GM23248 (cell line): Measurements from ENCODE around the gene ALOX5. TPM values are rescaled to one million over a fixed set of nuclear protein-coding genes. Genes with fewer than 3 reads are reported as not detected.

Experiments
- DNase-seq: peaks from one replicate; pipeline ENCODE4 v3.0.0-alpha.2; 2015
- H2AFZ ChIP-seq: fragments of 200-600 bp; sonication (generic); 2 replicates; pipeline ENCODE4 v1.6.1; 2016; ENCODE audit warnings: antibody characterized with exemption
- H3F3A ChIP-seq: fragments of 200-600 bp; sonication (generic); 2 replicates; pipeline ENCODE4 v1.6.1; 2016; ENCODE audit warnings: mild to moderate bottlenecking, antibody characterized with exemption, mixed run types; ENCODE audit not compliant: insufficient read depth
- H3K27ac ChIP-seq: fragments of 200-600 bp; sonication (generic); 2 replicates; pipeline ENCODE4 v1.5.1; 2016; ENCODE audit warnings: mild to moderate bottlenecking
- H3K27me3 ChIP-seq: fragments of 200-600 bp; sonication (generic); replicated peaks from 2 replicates; pipeline ENCODE4 v1.6.1; 2016; ENCODE audit warnings: mild to moderate bottlenecking; ENCODE audit not compliant: insufficient read depth
- H3K36me3 ChIP-seq: fragments of 200-600 bp; sonication (generic); 2 replicates; pipeline ENCODE4 v1.6.1; 2016; ENCODE audit warnings: low read depth, mild to moderate bottlenecking
- H3K4me1 ChIP-seq: fragments of 200-600 bp; sonication (generic); 2 replicates; pipeline ENCODE4 v1.6.1; 2016; ENCODE audit warnings: mild to moderate bottlenecking; ENCODE audit not compliant: insufficient read depth
- H3K4me2 ChIP-seq: fragments of 200-600 bp; sonication (generic); one replicate; pipeline ENCODE4 v1.6.1; 2016; ENCODE audit warnings: mild to moderate bottlenecking; ENCODE audit not compliant: unreplicated experiment
- H3K4me3 ChIP-seq: fragments of 200-600 bp; sonication (generic); 2 replicates; pipeline ENCODE4 v1.5.1; 2016; ENCODE audit warnings: mild to moderate bottlenecking
- H3K79me2 ChIP-seq: fragments of 200-600 bp; sonication (generic); 2 replicates; pipeline ENCODE4 v1.6.1; 2016; ENCODE audit warnings: mild to moderate bottlenecking; ENCODE audit not compliant: insufficient read depth
- H3K9ac ChIP-seq: fragments of 200-600 bp; sonication (generic); 2 replicates; pipeline ENCODE4 v1.6.1; 2016; ENCODE audit warnings: mild to moderate bottlenecking
- H3K9me2 ChIP-seq: fragments of 200-600 bp; sonication (generic); 2 replicates; pipeline ENCODE4 v1.6.1; 2016; ENCODE audit warnings: mixed run types, mild to moderate bottlenecking, moderate library complexity; ENCODE audit not compliant: insufficient read depth
- H3K9me3 ChIP-seq: fragments of 200-600 bp; sonication (generic); one replicate; pipeline ENCODE4 v1.6.1; 2017; ENCODE audit warnings: low read depth
- H4K20me1 ChIP-seq: fragments of 200-600 bp; sonication (generic); 2 replicates; pipeline ENCODE4 v1.6.0; 2016; ENCODE audit not compliant: insufficient read depth
- EZH2 ChIP-seq: fragments of 200-600 bp; sonication (generic); IDR thresholded peaks from 2 replicates; pipeline ENCODE4 v1.6.1; 2018; ENCODE audit warnings: antibody characterized with exemption, mild to moderate bottlenecking; ENCODE audit not compliant: insufficient read depth, poor library complexity, severe bottlenecking
- EZH2phosphoT487 ChIP-seq: fragments of 200-600 bp; sonication (generic); IDR thresholded peaks from 2 replicates; pipeline ENCODE4 v1.6.1; 2018; ENCODE audit warnings: antibody characterized with exemption, moderate library complexity, mild to moderate bottlenecking, low read depth; ENCODE audit not compliant: insufficient read depth
- WGBS, 2 experiments: methylation state at CpG; one replicate each; pipeline ENCODE4 v1.1.6; 2015 to 2017; ENCODE audit warnings: low lambda C conversion rate in 2 of 2, low coverage in 1 of 2; ENCODE audit errors: missing lambda C conversion rate in 2 of 2; 5-methylcytosine and 5-hydroxymethylcytosine counted together
- in situ Hi-C: fragments of 300-500 bp; cut with MboI; formaldehyde crosslinking; loops from 2 replicates; pipeline ENCODE4 v1.15.0; 2020
- polyA plus RNA-seq: library from polyadenylated mRNA; unstranded; fragments of >200 nt; fragmentation: Nextera tagmentation; extraction: Ambion mirVana; gene quantifications from 2 replicates; pipeline ENCODE4 v1.2.1, GENCODE V29; 2016
- total RNA-seq: library from RNA; depleted of rRNA; stranded (reverse); fragments of >200 nt; shearing (Covaris generic); gene quantifications from 2 replicates; pipeline ENCODE4 v1.2.3, GENCODE V29; 2014

Gene ALOX5
- total and polyA plus RNA-seq, 2 experiments from 2014 or later: not detected

- H3K27ac ChIP-seq: no peak overlapping the region
- no peak overlapping the region for H2AFZ ChIP-seq
- H3F3A ChIP-seq: no peaks in the 10 kb centered on the region
- DNase-seq: no peak
- H3K36me3 ChIP-seq: no peaks in the 10 kb centered on the region
- WGBS, 2 experiments: 23% methylated on average over 5 of the region's 5 CpGs
- peaks cover 8% of the 10 kb centered on the region; the same call in 1 of the 2 replicates for H3K27me3 ChIP-seq
- in situ Hi-C loops: no loop called here
- H3K9ac ChIP-seq: no peak overlapping the region
- H3K9me2 ChIP-seq: no peaks in the 10 kb centered on the region
- H3K4me1 ChIP-seq: no peaks in the 10 kb centered on the region
- H3K79me2 ChIP-seq: no peaks in the 10 kb centered on the region
- no peaks in the 10 kb centered on the region for H3K9me3 ChIP-seq
- TF ChIP-seq EZH2 (no peak), EZH2phosphoT487 (no peak)
- no peaks in the 10 kb centered on the region for H4K20me1 ChIP-seq
- no peak overlapping the region for H3K4me2 ChIP-seq
- H3K4me3 ChIP-seq: no peak overlapping the region
These were observed 64.6 kb downstream of the ALOX5 start for GRCh38 chr10:45438466-45439090.

GRCh38 chr10:45439365-45439764 is 65.3 kb downstream of the ALOX5 start:
- Histone ChIP-seq H3K79me2 (no peaks in the 10 kb centered on the region), H3K9me3 (no peaks in the 10 kb centered on the region), H3K4me3 (no peak overlapping the region), H3K4me2 (no peak overlapping the region), H3F3A (no peaks in the 10 kb centered on the region), H3K9ac (no peak overlapping the region), H4K20me1 (no peaks in the 10 kb centered on the region), H3K4me1 (no peaks in the 10 kb centered on the region), H2AFZ (no peak overlapping the region), H3K9me2 (no peaks in the 10 kb centered on the region), H3K27ac (no peak overlapping the region), H3K36me3 (no peaks in the 10 kb centered on the region), H3K27me3 (peaks cover 8% of the 10 kb centered on the region; the same call in 1 of the 2 replicates)
- DNase-seq: no peak
- 51 to 52% methylated on average over 6 of the region's 6 CpGs for WGBS, 2 experiments
- TF ChIP-seq EZH2phosphoT487: no peak
- TF ChIP-seq EZH2: no peak
- in situ Hi-C loops: no loop called here

GRCh38 chr10:45439873-45440272 is 65.9 kb downstream of the ALOX5 start:
- DNase-seq: no peak
- in situ Hi-C loops: no loop called here
- no peaks in the 10 kb centered on the region for H3K36me3 ChIP-seq
- no peaks in the 10 kb centered on the region for H3F3A ChIP-seq
- no peak overlapping the region for H3K4me3 ChIP-seq
- H4K20me1 ChIP-seq: no peaks in the 10 kb centered on the region
- no peaks in the 10 kb centered on the region for H3K9me2 ChIP-seq
- H3K27me3 ChIP-seq: peaks cover 8% of the 10 kb centered on the region; the same call in 1 of the 2 replicates
- 52 to 67% methylated on average over 6 to 7 of the region's 7 CpGs for WGBS, 2 experiments
- H3K9ac ChIP-seq: no peak overlapping the region
- no peak overlapping the region for H3K4me2 ChIP-seq
- no peak overlapping the region for H3K27ac ChIP-seq
- no peak overlapping the region for H2AFZ ChIP-seq
- H3K79me2 ChIP-seq: no peaks in the 10 kb centered on the region
- no peak for TF ChIP-seq EZH2
- TF ChIP-seq EZH2phosphoT487: no peak
- H3K4me1 ChIP-seq: no peaks in the 10 kb centered on the region
- H3K9me3 ChIP-seq: no peaks in the 10 kb centered on the region

GRCh38 chr10:45440511-45441062 is 66.6 kb downstream of the ALOX5 start:
- Histone ChIP-seq H3K36me3 (no peaks in the 10 kb centered on the region), H2AFZ (no peak overlapping the region), H3K79me2 (no peaks in the 10 kb centered on the region), H3K27me3 (peaks cover 8% of the 10 kb centered on the region; the same call in 1 of the 2 replicates), H3K9me3 (no peaks in the 10 kb centered on the region), H3K4me1 (no peaks in the 10 kb centered on the region), H4K20me1 (no peaks in the 10 kb centered on the region), H3K4me2 (no peak overlapping the region), H3F3A (no peaks in the 10 kb centered on the region), H3K4me3 (no peak overlapping the region), H3K9me2 (no peaks in the 10 kb centered on the region), H3K9ac (no peak overlapping the region), H3K27ac (no peak overlapping the region)
- TF ChIP-seq EZH2: no peak
- no peak for TF ChIP-seq EZH2phosphoT487
- no peak for DNase-seq
- in situ Hi-C loops: no loop called here
- 57 to 69% methylated on average over 12 to 13 of the region's 13 CpGs for WGBS, 2 experiments
